BE2C (cell line): Measurements from ENCODE around the gene CBARP.
"Not testable (repeated sequence)": the region's sequence is repeated elsewhere in the genome, so short reads cannot be mapped to it uniquely, and the experiment has no call there.

Source experiments
- DNase-seq: peaks from one replicate; pipeline ENCODE4 v3.0.0-alpha.2; 2020
- H3K27me3 ChIP-seq: fragments of 250-450 bp; sonication (Bioruptor Pico); 2 replicates; pipeline ENCODE4 v1.5.1; 2020; ENCODE audit warnings: mild to moderate bottlenecking
- H3K36me3 ChIP-seq: fragments of 250-450 bp; sonication (Bioruptor Pico); 2 replicates; pipeline ENCODE4 v1.5.1; 2020; ENCODE audit warnings: mild to moderate bottlenecking
- H3K4me1 ChIP-seq: fragments of 250-450 bp; sonication (Bioruptor Pico); 2 replicates; pipeline ENCODE4 v1.5.1; 2020
- H3K4me3 ChIP-seq: 2 replicates; pipeline ENCODE4 v1.5.1; 2011; ENCODE audit warnings: low read depth, low read length
- H3K9me3 ChIP-seq: fragments of 250-450 bp; sonication (Bioruptor Pico); 2 replicates; pipeline ENCODE4 v1.5.1; 2020
- TF ChIP-seq, protein P1 (sequence below): IDR thresholded peaks from 2 replicates; pipeline ENCODE4 v1.5.1; 2012; ENCODE audit warnings: mild to moderate bottlenecking, low read depth, low read length

The CBARP gene

DNA sequence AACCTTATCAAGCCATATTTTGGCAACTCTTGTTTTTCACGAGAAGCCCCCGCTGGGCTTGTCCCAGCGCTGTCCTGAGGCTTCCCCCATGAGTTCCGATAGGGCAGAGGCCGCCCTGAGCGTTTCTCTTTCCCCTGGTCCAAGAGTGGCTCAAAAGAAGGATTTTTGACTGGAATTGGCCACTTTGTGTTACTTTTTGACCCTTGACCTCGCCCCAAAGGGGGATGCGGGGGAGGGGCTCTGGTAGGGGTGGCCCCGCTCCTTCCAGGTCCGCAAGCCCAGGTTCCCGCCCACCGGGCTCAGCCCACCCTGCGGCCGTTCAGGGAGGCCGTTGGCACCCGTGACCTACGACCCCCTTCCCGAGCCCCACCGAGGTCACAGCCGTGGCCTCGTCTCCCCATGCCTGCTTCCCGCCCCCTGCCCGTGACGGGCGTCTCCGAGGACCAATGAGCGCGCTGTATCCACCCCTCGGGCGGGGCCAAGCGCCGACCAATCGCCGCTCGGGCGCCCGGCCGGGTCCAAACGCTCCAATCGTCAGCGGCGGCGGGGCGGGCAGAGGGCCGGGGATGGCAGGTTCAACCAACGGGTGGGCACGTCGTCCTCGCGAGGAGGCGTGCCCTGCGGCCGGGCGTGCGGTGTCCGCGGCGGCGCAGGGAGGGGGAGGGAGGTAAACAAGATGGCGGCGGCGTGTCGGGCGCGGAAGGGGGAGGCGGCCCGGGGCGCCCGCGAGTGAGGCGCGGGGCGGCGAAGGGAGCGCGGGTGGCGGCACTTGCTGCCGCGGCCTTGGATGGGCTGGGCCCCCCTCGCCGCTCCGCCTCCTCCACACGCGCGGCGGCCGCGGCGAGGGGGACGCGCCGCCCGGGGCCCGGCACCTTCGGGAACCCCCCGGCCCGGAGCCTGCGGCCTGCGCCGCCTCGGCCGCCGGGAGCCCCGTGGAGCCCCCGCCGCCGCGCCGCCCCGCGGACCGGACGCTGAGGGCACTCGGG lies 32.4 kb downstream of the CBARP start, which contains the start of gene STK11:
TSS of gene STK11 (plus strand) at position 665 of the 986 bp plus-strand sequence. CDS start 1,136 bp downstream, outside the sequence.
- peak; percentile 99 for DNase-seq

DNA sequence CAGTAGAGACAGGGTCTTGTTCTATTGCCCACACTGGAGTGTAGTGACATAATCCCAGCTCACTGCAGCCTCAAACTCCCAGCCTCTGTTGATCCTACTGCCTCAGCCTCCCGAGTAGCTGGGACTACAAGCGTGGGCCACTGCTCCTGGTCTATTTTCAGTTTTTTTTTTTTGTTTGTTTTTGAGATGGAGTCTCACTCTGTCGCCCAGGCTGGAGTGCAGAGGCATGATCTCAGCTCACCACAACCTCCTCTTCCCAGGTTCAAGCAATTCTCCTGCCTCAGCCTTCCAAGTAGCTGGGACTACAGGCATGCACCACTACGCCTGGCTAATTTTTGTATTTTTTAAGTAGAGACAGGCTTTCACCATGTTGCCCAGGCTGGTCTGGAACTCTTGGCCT lies 37.2 kb downstream of the CBARP start:
- H3K9me3 ChIP-seq, H3K36me3 ChIP-seq, H3K4me3 ChIP-seq, H3K4me1 ChIP-seq, H3K27me3 ChIP-seq, DNase-seq: not testable (repeated sequence)

More for the DNA sequence above, 32.4 kb downstream of the CBARP start, which contains the start of gene STK11:
- Histone ChIP-seq H3K36me3 (peaks cover 14% of the 10 kb centered on the region), H3K27me3 (no peaks in the 10 kb centered on the region), H3K4me3 (peak within 1 kb of the TSS; percentile 90), H3K4me1 (no peaks in the 10 kb centered on the region; the same call in 1 of the 2 replicates), H3K9me3 (no peaks in the 10 kb centered on the region)
- TF ChIP-seq, protein P1, sequence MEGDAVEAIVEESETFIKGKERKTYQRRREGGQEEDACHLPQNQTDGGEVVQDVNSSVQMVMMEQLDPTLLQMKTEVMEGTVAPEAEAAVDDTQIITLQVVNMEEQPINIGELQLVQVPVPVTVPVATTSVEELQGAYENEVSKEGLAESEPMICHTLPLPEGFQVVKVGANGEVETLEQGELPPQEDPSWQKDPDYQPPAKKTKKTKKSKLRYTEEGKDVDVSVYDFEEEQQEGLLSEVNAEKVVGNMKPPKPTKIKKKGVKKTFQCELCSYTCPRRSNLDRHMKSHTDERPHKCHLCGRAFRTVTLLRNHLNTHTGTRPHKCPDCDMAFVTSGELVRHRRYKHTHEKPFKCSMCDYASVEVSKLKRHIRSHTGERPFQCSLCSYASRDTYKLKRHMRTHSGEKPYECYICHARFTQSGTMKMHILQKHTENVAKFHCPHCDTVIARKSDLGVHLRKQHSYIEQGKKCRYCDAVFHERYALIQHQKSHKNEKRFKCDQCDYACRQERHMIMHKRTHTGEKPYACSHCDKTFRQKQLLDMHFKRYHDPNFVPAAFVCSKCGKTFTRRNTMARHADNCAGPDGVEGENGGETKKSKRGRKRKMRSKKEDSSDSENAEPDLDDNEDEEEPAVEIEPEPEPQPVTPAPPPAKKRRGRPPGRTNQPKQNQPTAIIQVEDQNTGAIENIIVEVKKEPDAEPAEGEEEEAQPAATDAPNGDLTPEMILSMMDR: no peak

DNA sequence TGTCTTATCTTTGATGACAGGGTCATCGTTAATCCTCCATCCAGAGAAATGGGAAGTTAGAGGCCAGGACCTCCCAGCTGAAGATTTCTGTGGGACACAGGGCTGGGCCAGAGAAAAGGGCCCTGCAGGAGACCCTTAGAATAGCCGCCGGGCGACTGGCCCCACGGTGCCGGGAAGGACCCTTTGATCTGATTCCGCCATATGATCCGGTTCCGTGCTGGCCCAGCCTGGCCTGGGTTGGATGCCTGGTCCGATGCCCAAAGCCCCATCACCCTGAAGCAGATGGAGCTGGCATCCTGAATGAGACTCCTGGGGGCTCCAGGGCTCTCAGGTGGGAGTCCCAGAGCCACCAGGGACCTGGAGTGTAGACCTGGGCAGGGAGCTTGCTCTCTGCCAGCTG lies 38.3 kb downstream of the CBARP start:
- no peak for DNase-seq
- TF ChIP-seq, protein P1: no peak
- Histone ChIP-seq H3K4me3 (no peak overlapping the region), H3K9me3 (no peaks in the 10 kb centered on the region), H3K36me3 (no peaks in the 10 kb centered on the region), H3K4me1 (no peaks in the 10 kb centered on the region; the same call in 1 of the 2 replicates), H3K27me3 (no peaks in the 10 kb centered on the region)

DNA sequence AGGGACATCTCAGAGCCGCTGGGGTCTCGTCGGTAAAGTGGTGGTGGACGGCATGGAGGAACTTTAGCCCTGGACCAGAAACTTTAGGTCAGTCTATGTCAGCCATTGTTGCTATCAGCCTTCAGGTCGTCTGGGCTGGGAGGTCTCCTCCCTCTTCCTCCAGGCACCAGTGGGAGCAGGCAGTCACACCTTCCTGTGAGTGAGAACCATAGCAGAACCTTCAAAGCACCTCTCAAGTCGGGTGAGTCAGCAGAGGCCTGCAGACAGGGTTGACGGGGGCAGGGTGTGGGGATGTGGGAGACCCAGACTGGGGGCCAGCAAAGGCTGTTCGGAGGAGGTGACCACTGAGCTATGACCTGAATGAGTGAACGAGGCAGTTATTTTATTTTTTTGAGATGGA lies 48.4 kb downstream of the CBARP start:
- TF ChIP-seq, protein P1: no peak
- no peak overlapping the region for H3K4me3 ChIP-seq
- no peaks in the 10 kb centered on the region for H3K27me3 ChIP-seq
- no peaks in the 10 kb centered on the region for H3K4me1 ChIP-seq
- no peaks in the 10 kb centered on the region for H3K9me3 ChIP-seq
- no peaks in the 10 kb centered on the region for H3K36me3 ChIP-seq
- DNase-seq: no peak

DNA sequence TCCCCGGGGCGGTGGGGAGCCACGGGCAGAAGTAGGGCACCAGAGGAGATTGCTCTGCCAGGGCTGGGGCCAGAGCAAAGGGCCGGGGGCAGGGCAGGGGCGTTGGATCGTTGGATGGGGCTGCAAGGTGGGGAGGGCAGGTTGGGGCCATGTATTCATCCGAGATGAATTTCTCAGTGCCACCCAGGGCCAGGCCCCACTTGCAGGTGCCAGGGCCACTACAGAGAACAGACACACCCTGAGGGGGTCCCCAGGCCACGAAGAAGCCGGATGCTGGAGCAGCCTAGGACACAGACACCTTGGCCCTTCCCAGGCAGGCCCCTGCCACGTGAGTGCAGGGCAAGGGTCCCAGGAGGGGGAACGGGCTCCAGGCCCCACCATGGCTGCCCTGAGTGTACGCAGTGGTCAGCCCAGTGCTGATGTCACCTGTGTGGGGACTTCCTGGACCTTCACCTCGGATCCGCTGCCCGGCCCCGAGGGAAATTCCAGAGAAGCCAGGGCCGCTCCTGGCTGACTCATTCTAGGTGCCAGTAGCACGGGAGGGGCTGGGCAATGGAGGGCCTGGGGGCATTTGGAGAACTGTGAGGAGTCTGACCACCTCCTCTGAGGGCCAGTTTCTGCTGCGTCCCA lies 54.1 kb downstream of the CBARP start:
- TF ChIP-seq, protein P1: no peak
- Histone ChIP-seq H3K27me3 (no peaks in the 10 kb centered on the region), H3K4me1 (no peaks in the 10 kb centered on the region), H3K36me3 (no peaks in the 10 kb centered on the region), H3K9me3 (no peaks in the 10 kb centered on the region), H3K4me3 (no peak overlapping the region)
- no peak for DNase-seq

DNA sequence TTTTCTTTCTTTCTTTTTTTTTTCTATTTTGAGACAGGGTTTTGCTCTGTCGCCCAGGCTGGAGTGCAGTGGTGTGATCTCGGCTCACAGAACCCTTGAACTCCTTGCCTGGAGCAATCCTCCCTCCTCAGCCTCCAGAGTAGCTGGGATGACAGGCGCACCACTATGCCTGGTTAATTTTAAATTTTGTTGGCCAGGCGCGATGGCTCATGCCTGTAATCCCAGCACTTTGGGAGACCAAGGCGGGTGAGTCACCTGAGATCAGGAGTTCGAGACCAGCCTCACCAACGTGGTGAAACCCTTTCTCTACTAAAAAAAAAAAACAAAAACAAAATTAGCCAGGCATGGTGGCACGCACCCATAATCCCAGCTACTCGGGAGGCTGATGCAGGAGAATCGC lies 55.1 kb downstream of the CBARP start:
- Histone ChIP-seq H3K4me1 (no peaks in the 10 kb centered on the region), H3K36me3 (no peaks in the 10 kb centered on the region), H3K4me3 (no peak overlapping the region), H3K9me3 (no peaks in the 10 kb centered on the region), H3K27me3 (no peaks in the 10 kb centered on the region)
- no peak for DNase-seq
- TF ChIP-seq, protein P1: no peak
